Fibroblast of lung (primary cell): ENCODE data around the gene INMT. TPM values are rescaled to one million over a fixed set of nuclear protein-coding genes. Genes with fewer than 3 reads are reported as not detected.

ENCODE experiments used
- DNase-seq, 2 donors: peaks; one replicate each; pipeline versions ENCODE4 v3.0.0 to v3.0.0-alpha.2; 2010; ENCODE audit warnings: low read depth in 2 of 2
- H2AFZ ChIP-seq: 2 replicates; pipeline ENCODE4 v1.5.1; 2012; ENCODE audit warnings: low read length, control low read depth, inconsistent platforms
- H3K27ac ChIP-seq: 2 replicates; pipeline ENCODE4 v1.5.1; 2011; ENCODE audit warnings: low read length, control low read depth; ENCODE audit not compliant: insufficient read depth
- H3K27me3 ChIP-seq: 2 replicates; pipeline ENCODE4 v1.5.1; 2011; ENCODE audit warnings: mild to moderate bottlenecking, low read length; ENCODE audit not compliant: control insufficient read depth, insufficient read depth
- H3K36me3 ChIP-seq: 2 replicates; pipeline ENCODE4 v1.5.1; 2011; ENCODE audit warnings: low read length; ENCODE audit not compliant: control insufficient read depth, insufficient read depth
- H3K4me1 ChIP-seq: 2 replicates; pipeline ENCODE4 v1.5.1; 2011; ENCODE audit warnings: low read length; ENCODE audit not compliant: control insufficient read depth, insufficient read depth; ENCODE audit errors: extremely low read depth
- H3K4me2 ChIP-seq: 2 replicates; pipeline ENCODE4 v1.5.1; 2011; ENCODE audit warnings: low read length, control low read depth; ENCODE audit not compliant: insufficient read depth; ENCODE audit errors: extremely low read depth
- H3K4me3 ChIP-seq, 4 experiments: fragments of 200-600 bp in 1 of 4; sonication (generic) in 1 of 4; replicated peaks in 1 of 4; 2 replicates each; pipeline ENCODE4 v1.5.1; 2011 to 2016; ENCODE audit warnings: low read length in 4 of 4, low read depth in 3 of 4, mild to moderate bottlenecking in 3 of 4, control low read depth in 2 of 4, inconsistent platforms in 1 of 4, mixed read lengths in 1 of 4; ENCODE audit not compliant: insufficient read depth in 1 of 4; ENCODE audit errors: control extremely low read depth in 1 of 4
- H3K79me2 ChIP-seq: 2 replicates; pipeline ENCODE4 v1.5.1; 2012; ENCODE audit warnings: mild to moderate bottlenecking, low read length, inconsistent platforms; ENCODE audit not compliant: control insufficient read depth, insufficient read depth
- H3K9ac ChIP-seq: 2 replicates; pipeline ENCODE4 v1.5.1; 2011; ENCODE audit warnings: mild to moderate bottlenecking, low read length, control low read depth; ENCODE audit not compliant: insufficient read depth
- H3K9me3 ChIP-seq: 2 replicates; pipeline ENCODE4 v1.5.1; 2012; ENCODE audit warnings: low read depth, low read length; ENCODE audit not compliant: control insufficient read depth, insufficient read depth
- H4K20me1 ChIP-seq: 2 replicates; pipeline ENCODE4 v1.5.1; 2011; ENCODE audit warnings: low read length; ENCODE audit not compliant: control insufficient read depth, insufficient read depth; ENCODE audit errors: extremely low read depth
- CTCF ChIP-seq, 2 donors: IDR thresholded peaks in 1 of 2; conservative IDR thresholded peaks in 1 of 2; 1 replicate in 1 of 2; 2 replicates in 1 of 2; pipeline ENCODE4 v1.5.1; 2011 to 2012; ENCODE audit warnings: low read length in 2 of 2, control low read depth in 1 of 2, inconsistent platforms in 1 of 2, low read depth in 1 of 2, mild to moderate bottlenecking in 1 of 2
- EZH2 ChIP-seq: IDR thresholded peaks from 2 replicates; pipeline ENCODE4 v1.5.1; 2012; ENCODE audit warnings: low read length, control low read depth, mild to moderate bottlenecking; ENCODE audit errors: missing control alignments
- polyA plus RNA-seq, 2 donors: library from polyadenylated mRNA; depleted of rRNA in 1 of 2; stranded (reverse) in 1 of 2; unstranded in 1 of 2; fragments of >200 nt; gene quantifications; 2 replicates each; pipeline ENCODE4 v1.2.1, GENCODE V29; 2011 to 2012; ENCODE audit warnings: missing spikeins in 1 of 2
- total RNA-seq: library from RNA; depleted of rRNA; stranded (reverse); fragments of >200 nt; gene quantifications from 2 replicates; pipeline ENCODE4 v1.2.1, GENCODE V29; 2014

INMT gene
- total and polyA plus RNA-seq, 2 donors (not counting 1 experiment from before 2014, with no cell fraction given) = 75.8 to 237 TPM

GRCh38 chr7:30797176-30798040 lies 45.5 kb downstream of the INMT start:
- H3K27ac ChIP-seq = peak overlapping the region; percentile 69
- H3K4me2 ChIP-seq = no peak overlapping the region
- TF ChIP-seq CTCF (conservative IDR thresholded peaks at IDR 0.05 in 1 of 2, IDR thresholded peaks at IDR 0.05 in 1 of 2; ENCODE audit: low read depth in 1 of 2, low read length in 2 of 2) (no peak), EZH2 (no peak)
- peaks cover 1% of the 10 kb centered on the region for H3K36me3 ChIP-seq
- no peak overlapping the region for H3K9ac ChIP-seq
- H2AFZ ChIP-seq = no peak overlapping the region
- no peaks in the 10 kb centered on the region for H3K79me2 ChIP-seq
- DNase-seq = no peak
- H3K9me3 ChIP-seq = no peaks in the 10 kb centered on the region
- H3K27me3 ChIP-seq = no peaks in the 10 kb centered on the region
- H4K20me1 ChIP-seq = no peaks in the 10 kb centered on the region
- no peak overlapping the region for H3K4me3 ChIP-seq
- H3K4me1 ChIP-seq = peaks cover 49% of the 10 kb centered on the region

- Histone ChIP-seq H3K27me3 (no peaks in the 10 kb centered on the region), H3K9me3 (no peaks in the 10 kb centered on the region), H3K79me2 (no peaks in the 10 kb centered on the region), H4K20me1 (no peaks in the 10 kb centered on the region), H2AFZ (no peak overlapping the region), H3K4me2 (peak overlapping the region; percentile 1), H3K36me3 (peaks cover 1% of the 10 kb centered on the region), H3K4me3 (no peak overlapping the region), H3K27ac (peak overlapping the region; percentile 66), H3K4me1 (peaks cover 57% of the 10 kb centered on the region), H3K9ac (peak overlapping the region; percentile 27)
- TF ChIP-seq CTCF (conservative IDR thresholded peaks at IDR 0.05 in 1 of 2, IDR thresholded peaks at IDR 0.05 in 1 of 2; ENCODE audit: low read depth in 1 of 2, low read length in 2 of 2) (no peak), EZH2 (no peak)
- DNase-seq = peak; percentile 89 to 91
Measured at GRCh38 chr7:30799206-30799975, 47.5 kb downstream of the INMT start.

GRCh38 chr7:30799976-30800661 lies 48.2 kb downstream of the INMT start:
- H3K27ac ChIP-seq = peak overlapping the region; percentile 66
- H3K4me1 ChIP-seq = peaks cover 59% of the 10 kb centered on the region
- H4K20me1 ChIP-seq = no peaks in the 10 kb centered on the region
- no peaks in the 10 kb centered on the region for H3K79me2 ChIP-seq
- no peak overlapping the region for H3K4me2 ChIP-seq
- no peak overlapping the region for H3K4me3 ChIP-seq
- no peak overlapping the region for H2AFZ ChIP-seq
- H3K27me3 ChIP-seq = no peaks in the 10 kb centered on the region
- H3K9ac ChIP-seq = no peak overlapping the region
- peaks cover 1% of the 10 kb centered on the region for H3K36me3 ChIP-seq
- DNase-seq = no peak
- H3K9me3 ChIP-seq = no peaks in the 10 kb centered on the region
- TF ChIP-seq CTCF (conservative IDR thresholded peaks at IDR 0.05 in 1 of 2, IDR thresholded peaks at IDR 0.05 in 1 of 2; ENCODE audit: low read depth in 1 of 2, low read length in 2 of 2) (no peak), EZH2 (no peak)
